Measurements from ENCODE around the gene EFCAB6. TPM values are rescaled to one million over a fixed set of nuclear protein-coding genes. Genes with fewer than 3 reads are reported as not detected.

The EFCAB6 gene
- total and polyA plus RNA-seq, 2 of the 13 experiments (the other 11 are each of a cell fraction or from before 2014, with no cell fraction given) = not detected

- TF ChIP-seq, protein P1, sequence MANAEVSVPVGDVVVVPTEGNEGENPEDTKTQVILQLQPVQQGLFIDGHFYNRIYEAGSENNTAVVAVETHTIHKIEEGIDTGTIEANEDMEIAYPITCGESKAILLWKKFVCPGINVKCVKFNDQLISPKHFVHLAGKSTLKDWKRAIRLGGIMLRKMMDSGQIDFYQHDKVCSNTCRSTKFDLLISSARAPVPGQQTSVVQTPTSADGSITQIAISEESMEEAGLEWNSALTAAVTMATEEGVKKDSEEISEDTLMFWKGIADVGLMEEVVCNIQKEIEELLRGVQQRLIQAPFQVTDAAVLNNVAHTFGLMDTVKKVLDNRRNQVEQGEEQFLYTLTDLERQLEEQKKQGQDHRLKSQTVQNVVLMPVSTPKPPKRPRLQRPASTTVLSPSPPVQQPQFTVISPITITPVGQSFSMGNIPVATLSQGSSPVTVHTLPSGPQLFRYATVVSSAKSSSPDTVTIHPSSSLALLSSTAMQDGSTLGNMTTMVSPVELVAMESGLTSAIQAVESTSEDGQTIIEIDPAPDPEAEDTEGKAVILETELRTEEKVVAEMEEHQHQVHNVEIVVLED (CRISPR knock-in tag; IDR thresholded peaks at IDR 0.05; ENCODE audit: borderline replicate concordance) = no peak
- no peak for TF ChIP-seq FLYWCH1 (CRISPR knock-in tag; IDR thresholded peaks at IDR 0.05)
- no peak for TF ChIP-seq SMAD1 (CRISPR knock-in tag; IDR thresholded peaks at IDR 0.05; ENCODE audit: borderline replicate concordance, low read depth)
- TF ChIP-seq, protein P2, sequence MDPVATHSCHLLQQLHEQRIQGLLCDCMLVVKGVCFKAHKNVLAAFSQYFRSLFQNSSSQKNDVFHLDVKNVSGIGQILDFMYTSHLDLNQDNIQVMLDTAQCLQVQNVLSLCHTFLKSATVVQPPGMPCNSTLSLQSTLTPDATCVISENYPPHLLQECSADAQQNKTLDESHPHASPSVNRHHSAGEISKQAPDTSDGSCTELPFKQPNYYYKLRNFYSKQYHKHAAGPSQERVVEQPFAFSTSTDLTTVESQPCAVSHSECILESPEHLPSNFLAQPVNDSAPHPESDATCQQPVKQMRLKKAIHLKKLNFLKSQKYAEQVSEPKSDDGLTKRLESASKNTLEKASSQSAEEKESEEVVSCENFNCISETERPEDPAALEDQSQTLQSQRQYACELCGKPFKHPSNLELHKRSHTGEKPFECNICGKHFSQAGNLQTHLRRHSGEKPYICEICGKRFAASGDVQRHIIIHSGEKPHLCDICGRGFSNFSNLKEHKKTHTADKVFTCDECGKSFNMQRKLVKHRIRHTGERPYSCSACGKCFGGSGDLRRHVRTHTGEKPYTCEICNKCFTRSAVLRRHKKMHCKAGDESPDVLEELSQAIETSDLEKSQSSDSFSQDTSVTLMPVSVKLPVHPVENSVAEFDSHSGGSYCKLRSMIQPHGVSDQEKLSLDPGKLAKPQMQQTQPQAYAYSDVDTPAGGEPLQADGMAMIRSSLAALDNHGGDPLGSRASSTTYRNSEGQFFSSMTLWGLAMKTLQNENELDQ (CRISPR knock-in tag; IDR thresholded peaks at IDR 0.05; ENCODE audit: borderline replicate concordance) = no peak
- TF ChIP-seq, protein P3, sequence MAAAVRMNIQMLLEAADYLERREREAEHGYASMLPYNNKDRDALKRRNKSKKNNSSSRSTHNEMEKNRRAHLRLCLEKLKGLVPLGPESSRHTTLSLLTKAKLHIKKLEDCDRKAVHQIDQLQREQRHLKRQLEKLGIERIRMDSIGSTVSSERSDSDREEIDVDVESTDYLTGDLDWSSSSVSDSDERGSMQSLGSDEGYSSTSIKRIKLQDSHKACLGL (CRISPR knock-in tag; IDR thresholded peaks at IDR 0.05) = no peak
- no peak for TF ChIP-seq DPF2 (CRISPR knock-in tag; IDR thresholded peaks at IDR 0.05; ENCODE audit: borderline replicate concordance, low read depth)
- TF ChIP-seq ZKSCAN1 (IDR thresholded peaks at IDR 0.05; ENCODE audit: low read length) = no peak
- no peak for TF ChIP-seq ETV5 (CRISPR knock-in tag; IDR thresholded peaks at IDR 0.05; ENCODE audit: borderline replicate concordance)
Observed at GRCh38 chr22:43689356-43689755, 122.7 kb downstream of the EFCAB6 start (continued).

- no peak for DNase-seq (ENCODE audit: low spot score)
- ATAC-seq = no peak
- no peak overlapping the region for H3K4me3 ChIP-seq (replicated peaks in 1 of 3; ENCODE audit: insufficient read depth in 1 of 3, low read depth in 2 of 3, low read length in 3 of 3)
- ChIA-PET CTCF (ENCODE audit: low intra/inter-chr PET ratio, low total read pairs) (no interaction called here), POLR2A (no interaction called here)
- 10% methylated on average over 3 of the region's 6 CpGs for WGBS (ENCODE audit: low lambda C conversion rate)
- no peak overlapping the region for H2AFZ ChIP-seq (ENCODE audit: low read length)
- no peaks in the 10 kb centered on the region for H3K36me3 ChIP-seq (replicated peaks in 1 of 2; ENCODE audit: control insufficient read depth in 1 of 2, insufficient read depth in 2 of 2, low read length in 2 of 2)
- H3K4me1 ChIP-seq (ENCODE audit: insufficient read depth, low read length) = no peaks in the 10 kb centered on the region
- H3K27ac ChIP-seq (ENCODE audit: extremely low read length, insufficient read depth, low read length) = no peak overlapping the region
- no TSS peak for BruUV-seq (replicated peaks)
- H3K4me2 ChIP-seq (ENCODE audit: low read depth, low read length) = no peak overlapping the region
- no peaks in the 10 kb centered on the region for H3K9me3 ChIP-seq (ENCODE audit: low read length)
- in situ Hi-C loops (cut with HindIII; ENCODE audit: extremely low pct_ligation_motif_present, low pct_unique_long_range_greater_than_20kb) = no loop called here
- no peaks in the 10 kb centered on the region for H4K20me1 ChIP-seq (ENCODE audit: insufficient read depth, low read length)
- H3K79me2 ChIP-seq (ENCODE audit: insufficient read depth, low read length) = no peaks in the 10 kb centered on the region
- FAIRE-seq = no peak
- H3K9ac ChIP-seq (ENCODE audit: insufficient read depth, low read depth, low read length) = no peak overlapping the region
- peaks cover 0 to 4% of the 10 kb centered on the region in 2 experiments; a peak in 1 of 5 replicates for H3K27me3 ChIP-seq (ENCODE audit: control insufficient read depth in 1 of 2, insufficient read depth in 2 of 2, low read length in 2 of 2)
- intact Hi-C loops (cut with micrococcal nuclease; ENCODE audit: unreplicated experiment) = no loop called here
- TF ChIP-seq ZNF10 (CRISPR knock-in tag; IDR thresholded peaks at IDR 0.05; ENCODE audit: borderline replicate concordance, low read depth) = no peak
Observed at GRCh38 chr22:43682851-43683250, 129.3 kb downstream of the EFCAB6 start.

Data from HepG2 (cell line).